ENCODE results near the gene TMEM272.

Gene TMEM272

DNA sequence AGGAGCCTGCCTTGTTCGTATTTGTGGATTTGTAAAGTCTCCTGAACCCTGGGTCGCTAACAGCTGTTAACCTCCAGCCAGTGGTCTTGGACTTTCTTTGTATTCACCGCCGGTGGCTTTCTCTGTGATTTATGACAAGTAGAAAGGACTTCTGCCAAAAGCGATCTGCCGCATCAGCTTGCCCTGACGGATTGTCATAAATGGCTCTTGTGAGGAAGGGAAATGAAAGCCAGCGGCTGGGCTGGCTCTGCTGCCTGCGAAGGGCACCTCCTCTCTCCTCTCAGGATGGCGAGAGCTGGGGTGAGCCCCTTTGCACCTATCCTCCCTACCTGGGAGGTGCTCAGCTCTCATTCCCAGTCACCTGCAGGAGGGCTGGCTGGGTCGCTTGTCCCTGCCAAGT lies 66.6 kb downstream of the TMEM272 start:
- H3K27me3 ChIP-seq (replicated peaks in 2 of 5; ENCODE audit: control insufficient read depth in 4 of 5, insufficient read depth in 5 of 5, low read length in 4 of 5): no peaks in the 10 kb centered on the region
- peaks cover 3 to 18% (median 14%) of the 10 kb centered on the region in 4 experiments for H3K4me1 ChIP-seq (ENCODE audit: control extremely low read depth in 1 of 4, control insufficient read depth in 4 of 4, insufficient read depth in 4 of 4, low read length in 3 of 4)
- H3K9me3 ChIP-seq (ENCODE audit: control extremely low read depth in 1 of 5, control insufficient read depth in 4 of 5, insufficient read depth in 2 of 5, low read depth in 1 of 5, low read length in 4 of 5): no peaks in the 10 kb centered on the region
- ChIA-PET POLR2A (interaction anchor here (1.0 to 1.3 kb wide), 2 partner anchors 11 to 325 kb away, joined by 3 to 7 read pairs; no protein-coding TSS in a partner anchor), CTCF (interaction anchor here (0.8 to 12.0 kb wide), 5 partner anchors 17 to 345 kb away, joined by 3 to 160 read pairs (median 3); no protein-coding TSS in a partner anchor)
- peak overlapping the region in 4 of 7 experiments; percentile 12 to 60 (median 47) for H3K4me3 ChIP-seq (ENCODE audit: control insufficient read depth in 1 of 7, extremely low read depth in 1 of 7, insufficient read depth in 4 of 7, low read depth in 2 of 7, low read length in 6 of 7)
- 0% methylated on average over 5 of the region's 11 CpGs for WGBS (ENCODE audit: insufficient coverage)
- DNase-seq: peak in 2 of 3 donors; percentile 65 to 67
- no peaks in the 10 kb centered on the region for H3K36me3 ChIP-seq (ENCODE audit: control insufficient read depth in 4 of 4, insufficient read depth in 4 of 4, low read length in 3 of 4)
- H3K27ac ChIP-seq (ENCODE audit: insufficient read depth in 1 of 2, low read depth in 1 of 2, low read length in 2 of 2, poor library complexity in 1 of 2, severe bottlenecking in 2 of 2): no peak overlapping the region

DNA sequence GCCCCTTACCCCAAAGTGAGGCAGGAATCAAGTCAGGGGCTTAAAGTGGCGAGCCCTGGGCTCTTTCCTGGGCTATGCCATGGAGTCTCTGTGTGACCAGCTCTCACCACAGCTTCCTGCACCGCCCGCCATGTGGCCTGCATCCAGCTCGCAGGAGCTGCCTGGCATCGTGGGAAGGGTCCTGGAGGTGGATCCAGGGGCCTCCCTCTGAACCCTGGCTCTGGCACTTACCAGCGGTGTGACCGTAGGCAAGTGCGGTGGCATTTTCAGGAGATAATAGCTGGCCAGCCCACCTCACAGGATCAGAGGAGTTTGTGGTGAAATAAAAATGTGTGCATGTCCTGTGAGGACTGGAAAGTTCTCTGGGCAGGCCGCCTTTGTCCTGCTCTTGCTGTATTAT lies 67.1 kb downstream of the TMEM272 start:
- ChIA-PET CTCF (interaction anchor here (0.8 to 12.0 kb wide), 4 partner anchors 18 to 344 kb away, joined by 3 to 160 read pairs (median 4); no protein-coding TSS in a partner anchor), POLR2A (interaction anchor here (0.6 to 1.3 kb wide), 3 partner anchors 11 to 324 kb away, joined by 3 to 7 read pairs (median 3); no protein-coding TSS in a partner anchor)
- Histone ChIP-seq H3K27ac (ENCODE audit: insufficient read depth in 1 of 2, low read depth in 1 of 2, low read length in 2 of 2, poor library complexity in 1 of 2, severe bottlenecking in 2 of 2) (no peak overlapping the region), H3K4me1 (ENCODE audit: control extremely low read depth in 1 of 4, control insufficient read depth in 4 of 4, insufficient read depth in 4 of 4, low read length in 3 of 4) (peaks cover 3 to 18% (median 14%) of the 10 kb centered on the region in 4 experiments), H3K27me3 (replicated peaks in 2 of 5; ENCODE audit: control insufficient read depth in 4 of 5, insufficient read depth in 5 of 5, low read length in 4 of 5) (no peaks in the 10 kb centered on the region), H3K36me3 (ENCODE audit: control insufficient read depth in 4 of 4, insufficient read depth in 4 of 4, low read length in 3 of 4) (no peaks in the 10 kb centered on the region), H3K9me3 (ENCODE audit: control extremely low read depth in 1 of 5, control insufficient read depth in 4 of 5, insufficient read depth in 2 of 5, low read depth in 1 of 5, low read length in 4 of 5) (no peaks in the 10 kb centered on the region), H3K4me3 (ENCODE audit: control insufficient read depth in 1 of 7, extremely low read depth in 1 of 7, insufficient read depth in 4 of 7, low read depth in 2 of 7, low read length in 6 of 7) (peak overlapping the region in 3 of 7 experiments; percentile 12 to 60 (median 48))
- WGBS (ENCODE audit: insufficient coverage): 49% methylated on average over 8 of the region's 9 CpGs
- no peak for DNase-seq

DNA sequence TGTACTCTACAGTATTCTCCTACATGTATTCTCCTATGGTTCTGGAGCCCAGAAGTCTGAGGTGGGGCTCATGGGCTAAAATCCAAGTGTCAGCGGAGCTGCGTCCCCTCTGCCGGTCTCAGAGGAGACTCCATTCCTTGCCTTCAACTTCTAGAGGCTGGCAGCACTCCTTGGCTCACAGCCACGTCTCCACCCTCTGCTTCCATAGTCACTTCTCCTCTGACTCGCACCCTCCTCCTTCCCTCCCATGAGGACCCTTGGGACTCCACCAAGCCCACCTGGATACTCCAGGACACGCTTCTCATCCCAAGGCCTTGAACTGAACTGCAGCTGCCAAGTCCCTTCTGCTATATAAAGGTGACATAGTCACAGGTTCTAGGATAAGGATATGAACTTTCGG lies 68.8 kb downstream of the TMEM272 start:
- Histone ChIP-seq H3K9me3 (ENCODE audit: control extremely low read depth in 1 of 5, control insufficient read depth in 4 of 5, insufficient read depth in 2 of 5, low read depth in 1 of 5, low read length in 4 of 5) (no peaks in the 10 kb centered on the region), H3K4me3 (ENCODE audit: control insufficient read depth in 1 of 7, extremely low read depth in 1 of 7, insufficient read depth in 4 of 7, low read depth in 2 of 7, low read length in 6 of 7) (no peak overlapping the region), H3K36me3 (ENCODE audit: control insufficient read depth in 4 of 4, insufficient read depth in 4 of 4, low read length in 3 of 4) (peaks cover 0 to 3% (median 0%) of the 10 kb centered on the region in 4 experiments), H3K4me1 (ENCODE audit: control extremely low read depth in 1 of 4, control insufficient read depth in 4 of 4, insufficient read depth in 4 of 4, low read length in 3 of 4) (peaks cover 3 to 18% (median 14%) of the 10 kb centered on the region in 4 experiments), H3K27me3 (replicated peaks in 2 of 5; ENCODE audit: control insufficient read depth in 4 of 5, insufficient read depth in 5 of 5, low read length in 4 of 5) (no peaks in the 10 kb centered on the region), H3K27ac (ENCODE audit: insufficient read depth in 1 of 2, low read depth in 1 of 2, low read length in 2 of 2, poor library complexity in 1 of 2, severe bottlenecking in 2 of 2) (no peak overlapping the region)
- ChIA-PET POLR2A (no interaction called here), CTCF (no interaction called here)
- WGBS (ENCODE audit: insufficient coverage): 84% methylated on average over 5 of the region's 7 CpGs
- no peak for DNase-seq

DNA sequence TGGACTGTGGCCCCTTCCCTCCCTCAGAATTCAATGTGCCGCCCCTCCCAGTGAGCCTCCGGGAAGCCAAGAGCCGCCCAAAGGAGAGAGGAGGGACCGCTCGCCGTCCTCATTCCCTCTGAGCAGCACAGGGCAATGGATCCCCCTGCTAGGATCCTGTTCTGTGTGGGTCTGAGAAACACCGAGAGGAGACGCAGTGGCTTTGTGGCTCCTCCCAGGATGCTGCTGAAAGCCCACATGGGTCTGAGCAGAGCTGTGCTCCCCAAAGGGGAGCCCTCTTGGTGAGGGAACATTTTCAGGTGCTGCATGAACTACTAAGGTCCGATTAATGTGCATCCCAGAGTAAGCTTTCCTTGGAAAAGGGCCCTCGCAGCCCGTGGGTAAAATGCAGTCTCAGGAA lies 71.5 kb downstream of the TMEM272 start:
- Histone ChIP-seq H3K9me3 (ENCODE audit: control extremely low read depth in 1 of 5, control insufficient read depth in 4 of 5, insufficient read depth in 2 of 5, low read depth in 1 of 5, low read length in 4 of 5) (no peaks in the 10 kb centered on the region), H3K27ac (ENCODE audit: insufficient read depth in 1 of 2, low read depth in 1 of 2, low read length in 2 of 2, poor library complexity in 1 of 2, severe bottlenecking in 2 of 2) (no peak overlapping the region), H3K36me3 (ENCODE audit: control insufficient read depth in 4 of 4, insufficient read depth in 4 of 4, low read length in 3 of 4) (peaks cover 0 to 7% (median 0%) of the 10 kb centered on the region in 4 experiments), H3K4me3 (ENCODE audit: control insufficient read depth in 1 of 7, extremely low read depth in 1 of 7, insufficient read depth in 4 of 7, low read depth in 2 of 7, low read length in 6 of 7) (no peak overlapping the region), H3K4me1 (ENCODE audit: control extremely low read depth in 1 of 4, control insufficient read depth in 4 of 4, insufficient read depth in 4 of 4, low read length in 3 of 4) (peaks cover 3 to 10% (median 9%) of the 10 kb centered on the region in 4 experiments), H3K27me3 (replicated peaks in 2 of 5; ENCODE audit: control insufficient read depth in 4 of 5, insufficient read depth in 5 of 5, low read length in 4 of 5) (no peaks in the 10 kb centered on the region)
- DNase-seq: no peak
- POLR2A ChIA-PET: no interaction called here
- CTCF ChIA-PET: no interaction called here
- 87% methylated on average over 8 of the region's 11 CpGs for WGBS (ENCODE audit: insufficient coverage)

DNA sequence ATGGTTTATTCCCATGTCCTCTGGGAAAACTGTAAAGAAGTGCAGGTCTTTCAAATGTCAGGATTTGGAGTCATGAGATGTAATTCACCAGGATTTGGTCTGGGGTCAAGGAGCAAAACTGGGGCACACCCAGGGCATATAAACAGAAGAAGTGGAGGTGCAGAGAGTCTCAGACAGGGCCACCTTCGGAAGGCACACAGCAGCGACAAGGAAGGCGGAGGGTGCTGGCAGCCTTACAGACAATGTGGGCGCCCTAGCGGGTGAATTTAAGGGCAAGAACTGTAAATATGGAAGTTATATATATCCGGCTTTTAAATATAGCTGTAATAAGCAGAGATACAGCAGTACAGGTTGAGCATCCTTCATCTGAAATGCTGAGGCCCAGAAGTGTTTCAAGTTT lies 72.2 kb downstream of the TMEM272 start:
- peaks cover 0 to 3% (median 2%) of the 10 kb centered on the region in 4 experiments for H3K4me1 ChIP-seq (ENCODE audit: control extremely low read depth in 1 of 4, control insufficient read depth in 4 of 4, insufficient read depth in 4 of 4, low read length in 3 of 4)
- no peak overlapping the region for H3K4me3 ChIP-seq (ENCODE audit: control insufficient read depth in 1 of 7, extremely low read depth in 1 of 7, insufficient read depth in 4 of 7, low read depth in 2 of 7, low read length in 6 of 7)
- H3K27me3 ChIP-seq (replicated peaks in 2 of 5; ENCODE audit: control insufficient read depth in 4 of 5, insufficient read depth in 5 of 5, low read length in 4 of 5): no peaks in the 10 kb centered on the region
- WGBS (ENCODE audit: insufficient coverage): 98% methylated on average over 6 of the region's 6 CpGs
- peaks cover 0 to 11% (median 4%) of the 10 kb centered on the region in 4 experiments for H3K36me3 ChIP-seq (ENCODE audit: control insufficient read depth in 4 of 4, insufficient read depth in 4 of 4, low read length in 3 of 4)
- ChIA-PET POLR2A (interaction anchor here (0.7 kb wide), 1 partner anchor 31 kb away, joined by 3 read pairs; no protein-coding TSS in a partner anchor), CTCF (interaction anchor here (1.6 kb wide), 1 partner anchor 25 kb away, joined by 6 read pairs; no protein-coding TSS in a partner anchor)
- no peaks in the 10 kb centered on the region for H3K9me3 ChIP-seq (ENCODE audit: control extremely low read depth in 1 of 5, control insufficient read depth in 4 of 5, insufficient read depth in 2 of 5, low read depth in 1 of 5, low read length in 4 of 5)
- H3K27ac ChIP-seq (ENCODE audit: insufficient read depth in 1 of 2, low read depth in 1 of 2, low read length in 2 of 2, poor library complexity in 1 of 2, severe bottlenecking in 2 of 2): no peak overlapping the region
- no peak for DNase-seq

DNA sequence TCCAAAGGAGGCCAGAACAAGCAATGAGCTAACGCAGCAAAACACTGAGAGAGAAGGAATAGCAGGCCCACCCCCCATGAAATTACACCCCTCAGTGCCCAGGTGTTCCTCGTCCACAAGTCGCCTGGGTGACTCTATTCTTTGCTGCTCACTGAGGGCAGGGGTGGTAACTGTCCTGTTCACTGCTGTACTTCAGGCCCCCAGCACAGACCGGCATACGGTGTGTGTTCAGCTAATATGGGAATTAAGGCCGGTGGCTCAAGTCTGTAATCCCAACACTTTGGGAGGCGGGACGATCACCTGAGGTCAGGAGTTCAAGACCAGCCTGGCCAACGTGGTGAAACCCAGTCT lies 72.9 kb downstream of the TMEM272 start:
- no peak overlapping the region for H3K27ac ChIP-seq (ENCODE audit: insufficient read depth in 1 of 2, low read depth in 1 of 2, low read length in 2 of 2, poor library complexity in 1 of 2, severe bottlenecking in 2 of 2)
- no peaks in the 10 kb centered on the region for H3K27me3 ChIP-seq (replicated peaks in 2 of 5; ENCODE audit: control insufficient read depth in 4 of 5, insufficient read depth in 5 of 5, low read length in 4 of 5)
- POLR2A ChIA-PET: no interaction called here
- H3K4me1 ChIP-seq (ENCODE audit: control extremely low read depth in 1 of 4, control insufficient read depth in 4 of 4, insufficient read depth in 4 of 4, low read length in 3 of 4): no peaks in the 10 kb centered on the region
- H3K36me3 ChIP-seq (ENCODE audit: control insufficient read depth in 4 of 4, insufficient read depth in 4 of 4, low read length in 3 of 4): peaks cover 0 to 11% (median 7%) of the 10 kb centered on the region in 4 experiments
- 93% methylated on average over 9 of the region's 9 CpGs for WGBS (ENCODE audit: insufficient coverage)
- H3K9me3 ChIP-seq (ENCODE audit: control extremely low read depth in 1 of 5, control insufficient read depth in 4 of 5, insufficient read depth in 2 of 5, low read depth in 1 of 5, low read length in 4 of 5): no peaks in the 10 kb centered on the region
- DNase-seq: no peak
- CTCF ChIA-PET: interaction anchor here (0.8 to 1.6 kb wide), 4 partner anchors 11 to 26 kb away, joined by 3 to 6 read pairs (median 4); no protein-coding TSS in a partner anchor
- H3K4me3 ChIP-seq (ENCODE audit: control insufficient read depth in 1 of 7, extremely low read depth in 1 of 7, insufficient read depth in 4 of 7, low read depth in 2 of 7, low read length in 6 of 7): no peak overlapping the region

DNA sequence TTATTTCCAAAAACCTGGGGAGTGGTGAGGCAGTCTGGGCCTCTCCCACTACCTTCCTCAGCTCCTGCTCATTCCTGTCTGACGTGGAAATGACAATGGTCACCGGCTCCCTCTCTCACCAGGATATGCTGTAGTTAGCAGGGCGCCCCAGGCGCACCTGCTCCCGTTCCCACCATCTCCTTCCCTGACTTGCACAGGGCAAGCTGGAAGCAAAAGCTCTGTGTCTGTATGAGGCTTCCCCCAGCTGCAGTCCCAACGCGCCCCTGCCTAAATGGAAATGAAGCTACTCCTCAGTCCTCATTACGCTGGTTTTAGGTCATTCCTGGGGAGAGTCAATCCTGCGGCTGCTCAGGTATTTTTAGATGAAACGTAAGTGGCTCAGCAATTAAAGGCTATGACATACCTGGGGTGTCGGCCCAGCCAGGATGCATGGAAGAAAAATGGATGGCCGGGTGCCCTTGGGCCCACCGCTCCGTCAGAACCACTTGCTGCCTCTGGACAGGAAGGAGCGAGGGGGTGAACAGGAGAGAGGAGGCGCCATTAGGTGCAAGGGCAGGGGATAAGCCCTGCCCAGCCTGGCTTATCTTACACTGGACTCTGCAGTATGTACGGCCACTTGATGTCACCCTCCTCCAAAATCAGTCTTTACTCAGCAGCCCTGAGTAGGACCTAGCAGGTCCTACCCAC lies 73.4 kb downstream of the TMEM272 start:
- POLR2A ChIA-PET: no interaction called here
- 98% methylated on average over 16 of the region's 17 CpGs for WGBS (ENCODE audit: insufficient coverage)
- H3K4me1 ChIP-seq (ENCODE audit: control extremely low read depth in 1 of 4, control insufficient read depth in 4 of 4, insufficient read depth in 4 of 4, low read length in 3 of 4): no peaks in the 10 kb centered on the region
- CTCF ChIA-PET: interaction anchor here (0.8 to 1.6 kb wide), 4 partner anchors 11 to 26 kb away, joined by 3 to 6 read pairs (median 4); no protein-coding TSS in a partner anchor
- H3K27ac ChIP-seq (ENCODE audit: insufficient read depth in 1 of 2, low read depth in 1 of 2, low read length in 2 of 2, poor library complexity in 1 of 2, severe bottlenecking in 2 of 2): no peak overlapping the region
- DNase-seq: no peak
- no peaks in the 10 kb centered on the region for H3K27me3 ChIP-seq (replicated peaks in 2 of 5; ENCODE audit: control insufficient read depth in 4 of 5, insufficient read depth in 5 of 5, low read length in 4 of 5)
- peaks cover 0 to 14% (median 11%) of the 10 kb centered on the region in 4 experiments for H3K36me3 ChIP-seq (ENCODE audit: control insufficient read depth in 4 of 4, insufficient read depth in 4 of 4, low read length in 3 of 4)
- no peaks in the 10 kb centered on the region for H3K9me3 ChIP-seq (ENCODE audit: control extremely low read depth in 1 of 5, control insufficient read depth in 4 of 5, insufficient read depth in 2 of 5, low read depth in 1 of 5, low read length in 4 of 5)
- no peak overlapping the region for H3K4me3 ChIP-seq (ENCODE audit: control insufficient read depth in 1 of 7, extremely low read depth in 1 of 7, insufficient read depth in 4 of 7, low read depth in 2 of 7, low read length in 6 of 7)

All from common myeloid progenitor, CD34-positive (primary cell).